ENCODE data around the gene UGT1A8.

GRCh38 chr2:233791151-233791882 is 173.9 kb downstream of the UGT1A8 start:
- TF ChIP-seq POLR2AphosphoS5 (IDR thresholded peaks at IDR 0.05) (no peak), CTCF (IDR thresholded peaks at IDR 0.05 in 8 of 11, conservative IDR thresholded peaks at IDR 0.05 in 3 of 11) (no peak), POLR2A (IDR thresholded peaks at IDR 0.05) (no peak)

Measured in spleen (tissue), 7 donors.